ENCODE results near the gene ATP5MC3. TPM values are rescaled to one million over a fixed set of nuclear protein-coding genes. Genes with fewer than 3 reads are reported as not detected.

Gene ATP5MC3
- total RNA-seq, 1 experiment from 2014 or later = 254 TPM

DNA sequence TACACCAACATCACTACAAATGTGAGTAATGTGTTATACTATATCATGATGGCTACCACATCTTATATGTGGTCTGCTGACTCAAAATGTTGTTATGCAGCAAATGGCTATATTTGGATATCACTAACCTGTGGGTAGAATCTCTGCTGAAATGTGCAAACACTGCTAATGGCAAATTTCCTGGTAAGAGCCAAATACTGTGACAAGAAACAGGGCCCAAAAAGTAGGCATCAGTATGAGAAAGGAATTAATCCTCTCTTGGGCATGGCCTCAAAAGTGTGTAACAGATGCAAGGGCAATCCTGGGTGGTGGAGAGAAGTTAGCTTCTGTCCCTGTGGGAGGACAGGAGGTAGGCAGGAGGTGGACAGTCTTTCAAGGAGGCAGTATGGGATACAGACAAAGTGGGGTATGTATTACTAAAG is 26.8 kb downstream of the ATP5MC3 start:
- POLR2A ChIA-PET (ENCODE audit: unreplicated experiment) = no interaction called here

DNA sequence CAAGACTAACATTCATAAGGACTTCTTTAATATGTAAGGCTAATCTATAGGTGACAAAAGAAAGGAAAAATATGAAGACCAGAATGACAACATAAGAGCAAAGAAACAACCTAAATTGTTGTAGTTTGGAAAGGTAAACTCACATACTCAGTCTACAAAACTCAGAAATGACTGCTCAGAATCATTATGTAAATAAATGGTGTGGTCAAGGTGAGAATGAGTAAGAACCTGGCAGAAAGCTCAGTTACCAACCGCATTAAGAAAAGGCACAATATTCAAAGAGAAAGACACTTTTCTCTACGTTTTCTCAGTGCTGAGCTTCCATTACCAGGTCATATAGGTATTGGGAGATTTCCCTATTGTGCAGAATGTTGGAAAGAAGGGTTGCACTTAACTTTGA is 29.3 kb downstream of the ATP5MC3 start:
- peak overlapping the region; percentile 62 for H3K4me2 ChIP-seq (ENCODE audit: low read length)

More for the DNA sequence above, 26.8 kb downstream of the ATP5MC3 start:
- H3K9me2 ChIP-seq (replicated peaks; ENCODE audit: low read length) = no peaks in the 10 kb centered on the region
- peaks cover 37% of the 10 kb centered on the region for H3K4me1 ChIP-seq (ENCODE audit: insufficient read depth, low read length)
- TF ChIP-seq, protein P1, sequence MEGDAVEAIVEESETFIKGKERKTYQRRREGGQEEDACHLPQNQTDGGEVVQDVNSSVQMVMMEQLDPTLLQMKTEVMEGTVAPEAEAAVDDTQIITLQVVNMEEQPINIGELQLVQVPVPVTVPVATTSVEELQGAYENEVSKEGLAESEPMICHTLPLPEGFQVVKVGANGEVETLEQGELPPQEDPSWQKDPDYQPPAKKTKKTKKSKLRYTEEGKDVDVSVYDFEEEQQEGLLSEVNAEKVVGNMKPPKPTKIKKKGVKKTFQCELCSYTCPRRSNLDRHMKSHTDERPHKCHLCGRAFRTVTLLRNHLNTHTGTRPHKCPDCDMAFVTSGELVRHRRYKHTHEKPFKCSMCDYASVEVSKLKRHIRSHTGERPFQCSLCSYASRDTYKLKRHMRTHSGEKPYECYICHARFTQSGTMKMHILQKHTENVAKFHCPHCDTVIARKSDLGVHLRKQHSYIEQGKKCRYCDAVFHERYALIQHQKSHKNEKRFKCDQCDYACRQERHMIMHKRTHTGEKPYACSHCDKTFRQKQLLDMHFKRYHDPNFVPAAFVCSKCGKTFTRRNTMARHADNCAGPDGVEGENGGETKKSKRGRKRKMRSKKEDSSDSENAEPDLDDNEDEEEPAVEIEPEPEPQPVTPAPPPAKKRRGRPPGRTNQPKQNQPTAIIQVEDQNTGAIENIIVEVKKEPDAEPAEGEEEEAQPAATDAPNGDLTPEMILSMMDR (conservative IDR thresholded peaks at IDR 0.05; ENCODE audit: low read depth, low read length) = no peak
- TF ChIP-seq EZH2 (IDR thresholded peaks at IDR 0.05; ENCODE audit: low read length, unreplicated experiment) (no peak), EZH2phosphoT487 (IDR thresholded peaks at IDR 0.05; ENCODE audit: borderline replicate concordance, low read length) (no peak)
- H3K9me3 ChIP-seq (ENCODE audit: low read length) = no peaks in the 10 kb centered on the region
- peak overlapping the region; percentile 81 for H3K27ac ChIP-seq (ENCODE audit: low read length)
- CTCF ChIA-PET = no interaction called here
- intact Hi-C loops (cut with micrococcal nuclease) = loop anchor here (5.0 kb wide), 1 partner anchor 42 kb away; no protein-coding TSS in a partner anchor
- peaks cover 6% of the 10 kb centered on the region for H3F3A ChIP-seq (ENCODE audit: low read length, unreplicated experiment)
- peak; percentile 93 for DNase-seq
- peaks cover 2% of the 10 kb centered on the region; the same call in 1 of the 2 replicates for H3K36me3 ChIP-seq (ENCODE audit: low read depth, low read length)
- no peak overlapping the region for H3K4me3 ChIP-seq (ENCODE audit: low read length)
- BruUV-seq (replicated peaks) = no TSS peak
- H4K20me1 ChIP-seq (ENCODE audit: low read length) = peaks cover 14% of the 10 kb centered on the region; the same call in 1 of the 2 replicates
- H3K4me2 ChIP-seq (ENCODE audit: low read length) = peak overlapping the region; percentile 45
- peak overlapping the region; percentile 7; the same call in 1 of the 2 replicates for H3K9ac ChIP-seq (ENCODE audit: low read length)
- H3K79me2 ChIP-seq (ENCODE audit: low read length) = peaks cover 78% of the 10 kb centered on the region
- H3K27me3 ChIP-seq (ENCODE audit: low read length) = no peaks in the 10 kb centered on the region
- H2AFZ ChIP-seq (ENCODE audit: low read length) = no peak overlapping the region
- ATAC-seq = peak; percentile 94

More for the DNA sequence above, 29.3 kb downstream of the ATP5MC3 start:
- no peaks in the 10 kb centered on the region for H3K27me3 ChIP-seq (ENCODE audit: low read length)
- intact Hi-C loops (cut with micrococcal nuclease) = loop anchor here (5.0 kb wide), 1 partner anchor 40 kb away; no protein-coding TSS in a partner anchor
- no peaks in the 10 kb centered on the region for H3K9me3 ChIP-seq (ENCODE audit: low read length)
- peaks cover 37% of the 10 kb centered on the region for H3K4me1 ChIP-seq (ENCODE audit: insufficient read depth, low read length)
- no peak overlapping the region for H2AFZ ChIP-seq (ENCODE audit: low read length)
- peaks cover 6% of the 10 kb centered on the region for H3F3A ChIP-seq (ENCODE audit: low read length, unreplicated experiment)
- H3K4me3 ChIP-seq (ENCODE audit: low read length) = no peak overlapping the region
- no peaks in the 10 kb centered on the region for H3K9me2 ChIP-seq (replicated peaks; ENCODE audit: low read length)
- POLR2A ChIA-PET (ENCODE audit: unreplicated experiment) = interaction anchor here (0.6 kb wide), 2 partner anchors 15 to 16 kb away, joined by 4 to 5 read pairs; no protein-coding TSS in a partner anchor
- H3K27ac ChIP-seq (ENCODE audit: low read length) = peak overlapping the region; percentile 31; the same call in 1 of the 2 replicates
- TF ChIP-seq EZH2phosphoT487 (IDR thresholded peaks at IDR 0.05; ENCODE audit: borderline replicate concordance, low read length) (no peak), EZH2 (IDR thresholded peaks at IDR 0.05; ENCODE audit: low read length, unreplicated experiment) (no peak)
- TF ChIP-seq, protein P1 (conservative IDR thresholded peaks at IDR 0.05; ENCODE audit: low read depth, low read length) = no peak
- H3K36me3 ChIP-seq (ENCODE audit: low read depth, low read length) = peaks cover 7% of the 10 kb centered on the region; the same call in 1 of the 2 replicates
- ATAC-seq (peak; percentile 57), DNase-seq (peak; percentile 79)
- peaks cover 14% of the 10 kb centered on the region; the same call in 1 of the 2 replicates for H4K20me1 ChIP-seq (ENCODE audit: low read length)
- CTCF ChIA-PET = interaction anchor here (0.5 kb wide), 1 partner anchor 1984 kb away, joined by 3 read pairs; no protein-coding TSS in a partner anchor
- peaks cover 77% of the 10 kb centered on the region for H3K79me2 ChIP-seq (ENCODE audit: low read length)
- BruUV-seq (replicated peaks) = no TSS peak
- no peak overlapping the region for H3K9ac ChIP-seq (ENCODE audit: low read length)

Data from PC-3 (cell line).